H1 (cell line): Measurements from ENCODE around the gene TMEM121B. TPM values are rescaled to one million over a fixed set of nuclear protein-coding genes. Genes with fewer than 3 reads are reported as not detected.

Experiments
- CTCF ChIA-PET: fragments of 300-600 bp; sonication (Branson Sonifier 250); formaldehyde crosslinking; loops from one replicate; lab custom pipeline; 2021; ENCODE audit not compliant: partially characterized antibody; lab: Charles Lee
- POLR2A ChIA-PET: fragments of 300-600 bp; sonication (Branson Sonifier 250); formaldehyde crosslinking; loops from one replicate; lab custom pipeline; 2021; ENCODE audit warnings: inconsistent platforms; ENCODE audit not compliant: partially characterized antibody; lab: Charles Lee
- DNase-seq, 2 experiments: peaks; one replicate each; pipeline versions ENCODE4 v3.0.0 to v3.0.0-alpha.2; 2010 to 2022; ENCODE audit warnings: low spot score in 2 of 2, low read depth in 1 of 2, mixed read lengths in 1 of 2
- FAIRE-seq: peaks from 2 replicates; lab custom pipeline; 2011; peaks lifted over from hg19 to GRCh38; lab: Jason Lieb, UNC
- H2AFZ ChIP-seq: 2 replicates; pipeline ENCODE4 v1.8.1; 2012; ENCODE audit warnings: low read length, inconsistent platforms
- H2AK5ac ChIP-seq: 2 replicates; pipeline ENCODE4 v1.6.1; 2013; ENCODE audit warnings: low read depth, low read length
- H2BK120ac ChIP-seq: replicated peaks from 2 replicates; pipeline ENCODE3; 2013; ENCODE audit warnings: low read depth, low read length, inconsistent platforms
- H2BK12ac ChIP-seq: 2 replicates; pipeline ENCODE4 v1.6.1; 2013; ENCODE audit warnings: low read depth, low read length
- H2BK15ac ChIP-seq: 2 replicates; pipeline ENCODE4 v1.6.1; 2013; ENCODE audit warnings: low read length
- H2BK20ac ChIP-seq: 2 replicates; pipeline ENCODE4 v1.6.1; 2013; ENCODE audit warnings: low read length
- H2BK5ac ChIP-seq: 2 replicates; pipeline ENCODE4 v1.6.1; 2013; ENCODE audit warnings: low read depth, low read length
- H3K14ac ChIP-seq: 2 replicates; pipeline ENCODE4 v1.6.1; 2013; ENCODE audit warnings: inconsistent platforms; ENCODE audit not compliant: insufficient read length
- H3K18ac ChIP-seq: 2 replicates; pipeline ENCODE4 v1.6.1; 2013; ENCODE audit warnings: low read length; ENCODE audit errors: extremely low read depth
- H3K23ac ChIP-seq: 2 replicates; pipeline ENCODE4 v1.6.1; 2013; ENCODE audit warnings: inconsistent platforms; ENCODE audit not compliant: insufficient read length
- H3K23me2 ChIP-seq: 2 replicates; pipeline ENCODE4 v1.6.1; 2013; ENCODE audit warnings: low read depth, low read length
- H3K27ac ChIP-seq: 2 replicates; pipeline ENCODE4 v1.6.1; 2011; ENCODE audit warnings: low read depth, low read length, inconsistent platforms
- H3K27me3 ChIP-seq, 4 experiments: replicated peaks in 1 of 4; 1 replicate in 1 of 4; 2 replicates in 3 of 4; pipeline versions ENCODE4 v1.6.1 to v1.8.1; 2011 to 2013; ENCODE audit warnings: low read length in 3 of 4, mild to moderate bottlenecking in 3 of 4, inconsistent platforms in 2 of 4, mixed read lengths in 2 of 4, moderate library complexity in 1 of 4; ENCODE audit not compliant: control insufficient read depth in 3 of 4, insufficient read depth in 3 of 4; ENCODE audit errors: extremely low read depth in 1 of 4
- H3K36me3 ChIP-seq, 4 experiments: 2 replicates each; pipeline versions ENCODE4 v1.6.1 to v1.8.1; 2011 to 2013; ENCODE audit warnings: mild to moderate bottlenecking in 4 of 4, low read length in 3 of 4, moderate library complexity in 2 of 4, control low read depth in 1 of 4, inconsistent platforms in 1 of 4; ENCODE audit not compliant: insufficient read depth in 4 of 4, control insufficient read depth in 2 of 4
- H3K4ac ChIP-seq: replicated peaks from 2 replicates; pipeline ENCODE3; 2013; ENCODE audit warnings: low read length, low read depth, mixed read lengths, inconsistent platforms; ENCODE audit not compliant: insufficient read length
- H3K4me1 ChIP-seq, 4 experiments: replicated peaks in 1 of 4; 1 replicate in 1 of 4; 2 replicates in 3 of 4; pipeline versions ENCODE4 v1.6.1 to v1.8.1; 2011 to 2013; ENCODE audit warnings: low read length in 3 of 4, inconsistent platforms in 2 of 4, mixed read lengths in 1 of 4; ENCODE audit not compliant: insufficient read depth in 4 of 4, control insufficient read depth in 3 of 4
- H3K4me2 ChIP-seq, 2 experiments: 2 replicates each; pipeline versions ENCODE4 v1.6.1 to v1.8.1; 2011 to 2013; ENCODE audit warnings: low read depth in 2 of 2, low read length in 2 of 2, control low read depth in 1 of 2, inconsistent platforms in 1 of 2, mild to moderate bottlenecking in 1 of 2; ENCODE audit not compliant: insufficient read depth in 1 of 2
- H3K4me3 ChIP-seq, 4 experiments: fragments of 200-600, 300-600 bp in 1 of 4; sonication (generic), shearing (Covaris generic), sonication (Bioruptor Twin) in 1 of 4; 2 replicates each; pipeline versions ENCODE4 v1.5.1 to v1.8.1; 2011 to 2016; ENCODE audit warnings: low read length in 4 of 4, low read depth in 3 of 4, control low read depth in 2 of 4, inconsistent platforms in 2 of 4, mild to moderate bottlenecking in 2 of 4, mixed read lengths in 1 of 4, moderate library complexity in 1 of 4; ENCODE audit not compliant: insufficient read depth in 2 of 4; ENCODE audit errors: extremely low read depth in 1 of 4
- H3K56ac ChIP-seq: replicated peaks from 2 replicates; pipeline ENCODE3; 2013; ENCODE audit warnings: low read depth, mild to moderate bottlenecking, mixed read lengths, low read length, inconsistent platforms; ENCODE audit not compliant: insufficient read length
- H3K79me1 ChIP-seq: 2 replicates; pipeline ENCODE4 v1.6.1; 2013; ENCODE audit warnings: low read depth, low read length, control low read depth
- H3K79me2 ChIP-seq, 2 experiments: 2 replicates each; pipeline versions ENCODE4 v1.6.1 to v1.8.1; 2012 to 2013; ENCODE audit warnings: low read length in 2 of 2, mild to moderate bottlenecking in 2 of 2, inconsistent platforms in 1 of 2; ENCODE audit not compliant: insufficient read depth in 2 of 2, control insufficient read depth in 1 of 2
- H3K9ac ChIP-seq, 4 experiments: replicated peaks in 1 of 4; 1 replicate in 1 of 4; 2 replicates in 3 of 4; pipeline versions ENCODE4 v1.6.1 to v1.8.1; 2011 to 2013; ENCODE audit warnings: low read depth in 3 of 4, low read length in 3 of 4, control low read depth in 2 of 4, mild to moderate bottlenecking in 2 of 4, moderate library complexity in 2 of 4, inconsistent platforms in 1 of 4; ENCODE audit errors: extremely low read depth in 1 of 4
- H3K9me3 ChIP-seq, 2 experiments: 2 replicates each; pipeline versions ENCODE4 v1.6.1 to v1.8.1; 2012 to 2013; ENCODE audit warnings: mild to moderate bottlenecking in 2 of 2, moderate library complexity in 2 of 2, control low read depth in 1 of 2, inconsistent platforms in 1 of 2, low read depth in 1 of 2, low read length in 1 of 2, mixed read lengths in 1 of 2; ENCODE audit not compliant: insufficient read depth in 2 of 2
- H4K20me1 ChIP-seq, 2 experiments: replicated peaks in 1 of 2; 2 replicates each; pipeline versions ENCODE3 to v1.8.1; 2011 to 2013; ENCODE audit warnings: inconsistent platforms in 2 of 2, low read length in 2 of 2, mild to moderate bottlenecking in 1 of 2; ENCODE audit not compliant: insufficient read depth in 2 of 2, control insufficient read depth in 1 of 2
- H4K5ac ChIP-seq: 2 replicates; pipeline ENCODE4 v1.6.1; 2013; ENCODE audit warnings: low read length, low read depth, mixed read lengths, inconsistent platforms; ENCODE audit not compliant: insufficient read length
- H4K8ac ChIP-seq: 2 replicates; pipeline ENCODE4 v1.8.0; 2013; ENCODE audit warnings: mild to moderate bottlenecking, moderate library complexity, low read length, inconsistent platforms; ENCODE audit not compliant: insufficient read depth; ENCODE audit errors: extremely low read depth
- H4K91ac ChIP-seq: replicated peaks from 2 replicates; pipeline ENCODE3; 2013; ENCODE audit warnings: low read length, mixed read lengths, inconsistent platforms; ENCODE audit not compliant: insufficient read length
- CHD1 ChIP-seq: IDR thresholded peaks from 2 replicates; pipeline ENCODE4 v1.6.1; 2012; ENCODE audit warnings: low read depth, low read length, improper control_type of control experiment
- GTF2F1 ChIP-seq: IDR thresholded peaks from 2 replicates; pipeline ENCODE4 v1.6.1; 2012; ENCODE audit warnings: low read depth, low read length, improper control_type of control experiment, borderline replicate concordance
- KDM4A ChIP-seq: IDR thresholded peaks from one replicate; pipeline ENCODE4 v1.7.1; 2012; ENCODE audit warnings: low read depth, mild to moderate bottlenecking, moderate library complexity, low read length, inconsistent platforms; ENCODE audit not compliant: severe bottlenecking
- MAFK ChIP-seq: IDR thresholded peaks from 2 replicates; pipeline ENCODE4 v1.6.1; 2012; ENCODE audit warnings: low read depth, mild to moderate bottlenecking, improper control_type of control experiment, low read length
- PHF8 ChIP-seq: fragments of 200-600 bp; sonication (generic); conservative IDR thresholded peaks from 2 replicates; pipeline ENCODE4 v1.7.1; 2012; ENCODE audit warnings: low read depth, mild to moderate bottlenecking, inconsistent platforms, low read length, moderate library complexity
- SRF ChIP-seq: IDR thresholded peaks from 2 replicates; pipeline ENCODE4 v1.6.1; 2011; ENCODE audit warnings: mild to moderate bottlenecking, low read depth, low read length, moderate library complexity
- WGBS, 2 experiments: shearing (Covaris generic) in 1 of 2; methylation state at CpG; one replicate each; pipeline versions ENCODE4 v1.1.6 to v1.1.7; 2013 to 2015; ENCODE audit warnings: low lambda C conversion rate in 2 of 2, mixed read lengths in 2 of 2, inconsistent platforms in 1 of 2, low coverage in 1 of 2, missing lambda C conversion rate in 1 of 2; ENCODE audit not compliant: insufficient replicate concordance in 2 of 2, insufficient coverage in 1 of 2, insufficient read length in 1 of 2; ENCODE audit errors: extremely low coverage in 1 of 2, missing lambda C conversion rate in 1 of 2; 5-methylcytosine and 5-hydroxymethylcytosine counted together
- polyA plus RNA-seq, 7 experiments: library from polyadenylated mRNA; depleted of rRNA in 3 of 7; stranded (reverse) in 5 of 7; unstranded in 2 of 7; fragments of >200 nt in 5 of 7; fragments of 200-250 nt in 2 of 7; gene quantifications; 1 replicate in 5 of 7; 2 replicates in 1 of 7; 4 replicates in 1 of 7; pipeline versions ENCODE4 v1.2.1 to v1.2.3, GENCODE V29; 2011 to 2013; ENCODE audit warnings: missing spikeins in 2 of 7, mixed read lengths in 2 of 7
- total RNA-seq: library from RNA; stranded (reverse); fragmentation: NEBNext Ultra II Directional; extraction: Animal tissue kit (Norgen Biotek cat#: 25700); gene quantifications from 2 replicates; pipeline ENCODE4 v1.2.1, GENCODE V29; 2021
- TF ChIP-seq, protein P1 (sequence below): IDR thresholded peaks from 2 replicates; pipeline ENCODE4 v1.6.1; 2011; ENCODE audit warnings: low read length, improper control_type of control experiment

The TMEM121B gene
- total and polyA plus RNA-seq, 2 of the 8 experiments (the other 6 are each of a cell fraction or from before 2014, with no cell fraction given), result 4.3 to 6.9 TPM

DNA sequence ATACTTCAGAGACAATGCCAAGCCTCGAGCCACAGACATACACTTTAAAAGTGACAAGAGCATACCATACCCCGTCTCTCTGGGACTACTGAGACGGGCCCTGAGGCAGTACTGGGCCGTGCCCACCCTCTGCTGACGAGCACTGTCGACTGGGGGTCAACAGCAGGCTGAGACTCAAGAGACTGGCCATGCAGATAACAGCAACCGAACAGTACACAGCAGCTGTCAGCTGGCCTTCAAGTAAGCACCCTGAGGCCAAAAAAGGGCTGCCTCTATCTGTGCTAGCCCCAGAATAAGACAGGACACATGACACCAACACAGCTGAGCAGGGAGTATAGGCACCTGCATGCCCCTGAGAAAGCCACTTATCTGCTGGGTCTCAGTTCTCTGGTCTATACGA, 18.9 kb upstream of the TMEM121B start:
- Histone ChIP-seq H3K4me2 (no peak overlapping the region), H3K27me3 (no peaks in the 10 kb centered on the region), H3K18ac (no peak overlapping the region), H2BK12ac (no peak overlapping the region), H3K36me3 (peaks cover 10 to 53% (median 28%) of the 10 kb centered on the region in 4 experiments; a peak in 6 of 8 replicates), H2AFZ (no peak overlapping the region), H4K91ac (no peak overlapping the region), H3K27ac (no peak overlapping the region), H3K4me1 (no peaks in the 10 kb centered on the region), H2AK5ac (no peak overlapping the region), H4K5ac (no peak overlapping the region), H2BK15ac (no peak overlapping the region), H3K79me2 (peaks cover 0 to 3% of the 10 kb centered on the region in 2 experiments; a peak in 1 of 4 replicates), H3K14ac (no peak overlapping the region), H3K23me2 (no peaks in the 10 kb centered on the region), H4K20me1 (peaks cover 2 to 17% of the 10 kb centered on the region in 2 experiments), H3K4me3 (no peak overlapping the region), H2BK20ac (no peak overlapping the region), H3K79me1 (peaks cover 12% of the 10 kb centered on the region), H3K56ac (no peak overlapping the region), H3K4ac (no peak overlapping the region), H4K8ac (no peak overlapping the region), H2BK5ac (no peak overlapping the region), H3K9me3 (no peaks in the 10 kb centered on the region), H3K23ac (no peak overlapping the region), H3K9ac (no peak overlapping the region), H2BK120ac (no peak overlapping the region)
- CTCF ChIA-PET, result interaction anchor here (1.1 to 2.0 kb wide), 2 partner anchors 32 to 362 kb away, joined by 6 read pairs; no protein-coding TSS in a partner anchor
- POLR2A ChIA-PET, result no interaction called here
- DNase-seq (no peak), FAIRE-seq (no peak)
- 86% methylated on average over 8 of the region's 8 CpGs; no CpG with 5 or more reads in 1 of the 2 experiments for WGBS, 2 experiments
- TF ChIP-seq MAFK, result no peak
- no peak for TF ChIP-seq GTF2F1
- no peak for TF ChIP-seq PHF8
- TF ChIP-seq CHD1, result no peak
- TF ChIP-seq KDM4A, result no peak
- TF ChIP-seq, protein P1, sequence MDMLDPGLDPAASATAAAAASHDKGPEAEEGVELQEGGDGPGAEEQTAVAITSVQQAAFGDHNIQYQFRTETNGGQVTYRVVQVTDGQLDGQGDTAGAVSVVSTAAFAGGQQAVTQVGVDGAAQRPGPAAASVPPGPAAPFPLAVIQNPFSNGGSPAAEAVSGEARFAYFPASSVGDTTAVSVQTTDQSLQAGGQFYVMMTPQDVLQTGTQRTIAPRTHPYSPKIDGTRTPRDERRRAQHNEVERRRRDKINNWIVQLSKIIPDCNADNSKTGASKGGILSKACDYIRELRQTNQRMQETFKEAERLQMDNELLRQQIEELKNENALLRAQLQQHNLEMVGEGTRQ, result no peak
- TF ChIP-seq SRF, result no peak
